Upper lobe of right lung (tissue), 1 donor: ENCODE data around the gene CLCN1. TPM values are rescaled to one million over a fixed set of nuclear protein-coding genes. Genes with fewer than 3 reads are reported as not detected.
A peak's percentile ranks its signal among the peaks of the same experiment; 100 is the strongest.

ENCODE experiments used
- ATAC-seq: fragments of 200-7000 bp; cut with Tn5 transposase; one replicate; pipeline ENCODE4 v1.9.1; 2020; ENCODE audit warnings: mild to moderate bottlenecking, moderate library complexity
- DNase-seq: peaks from one replicate; pipeline ENCODE4 v3.0.0-alpha.2; 2020
- H3K27ac ChIP-seq: fragments of 200-600 bp; one replicate; pipeline ENCODE4 v1.8.0; 2022
- H3K27me3 ChIP-seq: fragments of 200-600 bp; one replicate; pipeline ENCODE4 v1.8.0; 2022; ENCODE audit warnings: mild to moderate bottlenecking
- H3K36me3 ChIP-seq: fragments of 200-600 bp; one replicate; pipeline ENCODE4 v1.8.0; 2022
- H3K4me1 ChIP-seq: fragments of 200-600 bp; one replicate; pipeline ENCODE4 v1.8.0; 2022
- H3K4me3 ChIP-seq: fragments of 200-600 bp; one replicate; pipeline ENCODE4 v1.8.0; 2022; ENCODE audit warnings: mild to moderate bottlenecking
- H3K9me3 ChIP-seq: fragments of 200-600 bp; one replicate; pipeline ENCODE4 v1.8.0; 2022
- intact Hi-C: fragments of 100-400 bp; cut with DNase I; formaldehyde crosslinking; loops from one replicate; pipeline ENCODE4 v1.11.0; 2022
- total RNA-seq: library from RNA; stranded (reverse); fragmentation: NEBNext Ultra II Directional; extraction: Animal tissue kit (Norgen Biotek cat#: 25700); gene quantifications from one replicate; pipeline ENCODE4 v1.2.1, GENCODE V29; 2021
- TF ChIP-seq, protein P1 (sequence below): fragments of 200-600 bp; IDR thresholded peaks from one replicate; pipeline ENCODE4 v1.8.0; 2022; ENCODE audit warnings: antibody characterized with exemption
- donor health status: DM: no; HTN: yes; CAD: no; lungs with severe emphysema.

Gene CLCN1
- total RNA-seq, 1 donor from 2014 or later, result not detected

DNA sequence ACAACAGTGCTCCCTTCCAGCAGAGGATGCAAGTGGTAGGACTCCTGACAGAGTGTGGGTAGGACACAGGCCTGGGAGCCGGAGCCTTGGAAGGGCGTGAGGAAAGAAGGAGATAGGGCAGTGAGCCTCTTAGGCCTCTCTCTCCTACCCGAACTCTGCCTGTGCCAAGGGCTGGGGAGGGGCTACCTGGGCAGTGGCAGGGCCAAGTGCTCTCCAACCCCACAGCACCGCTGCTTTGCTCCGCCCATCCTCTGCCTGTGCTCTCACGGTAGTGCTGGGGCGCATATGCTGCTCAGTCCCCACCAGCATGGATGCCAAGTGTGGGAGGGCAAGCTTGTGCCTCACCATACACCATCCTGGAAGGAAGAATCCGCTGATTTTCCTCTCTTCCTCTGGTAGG lies 39.1 kb downstream of the CLCN1 start:
- Histone ChIP-seq H3K36me3 (no peaks in the 10 kb centered on the region), H3K9me3 (no peaks in the 10 kb centered on the region), H3K27ac (no peak overlapping the region), H3K4me1 (no peaks in the 10 kb centered on the region), H3K4me3 (no peak overlapping the region), H3K27me3 (no peaks in the 10 kb centered on the region)
- ATAC-seq (peak; percentile 81), DNase-seq (peak; percentile 79)
- intact Hi-C loops, result no loop called here
- TF ChIP-seq, protein P1, sequence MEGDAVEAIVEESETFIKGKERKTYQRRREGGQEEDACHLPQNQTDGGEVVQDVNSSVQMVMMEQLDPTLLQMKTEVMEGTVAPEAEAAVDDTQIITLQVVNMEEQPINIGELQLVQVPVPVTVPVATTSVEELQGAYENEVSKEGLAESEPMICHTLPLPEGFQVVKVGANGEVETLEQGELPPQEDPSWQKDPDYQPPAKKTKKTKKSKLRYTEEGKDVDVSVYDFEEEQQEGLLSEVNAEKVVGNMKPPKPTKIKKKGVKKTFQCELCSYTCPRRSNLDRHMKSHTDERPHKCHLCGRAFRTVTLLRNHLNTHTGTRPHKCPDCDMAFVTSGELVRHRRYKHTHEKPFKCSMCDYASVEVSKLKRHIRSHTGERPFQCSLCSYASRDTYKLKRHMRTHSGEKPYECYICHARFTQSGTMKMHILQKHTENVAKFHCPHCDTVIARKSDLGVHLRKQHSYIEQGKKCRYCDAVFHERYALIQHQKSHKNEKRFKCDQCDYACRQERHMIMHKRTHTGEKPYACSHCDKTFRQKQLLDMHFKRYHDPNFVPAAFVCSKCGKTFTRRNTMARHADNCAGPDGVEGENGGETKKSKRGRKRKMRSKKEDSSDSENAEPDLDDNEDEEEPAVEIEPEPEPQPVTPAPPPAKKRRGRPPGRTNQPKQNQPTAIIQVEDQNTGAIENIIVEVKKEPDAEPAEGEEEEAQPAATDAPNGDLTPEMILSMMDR, result no peak

DNA sequence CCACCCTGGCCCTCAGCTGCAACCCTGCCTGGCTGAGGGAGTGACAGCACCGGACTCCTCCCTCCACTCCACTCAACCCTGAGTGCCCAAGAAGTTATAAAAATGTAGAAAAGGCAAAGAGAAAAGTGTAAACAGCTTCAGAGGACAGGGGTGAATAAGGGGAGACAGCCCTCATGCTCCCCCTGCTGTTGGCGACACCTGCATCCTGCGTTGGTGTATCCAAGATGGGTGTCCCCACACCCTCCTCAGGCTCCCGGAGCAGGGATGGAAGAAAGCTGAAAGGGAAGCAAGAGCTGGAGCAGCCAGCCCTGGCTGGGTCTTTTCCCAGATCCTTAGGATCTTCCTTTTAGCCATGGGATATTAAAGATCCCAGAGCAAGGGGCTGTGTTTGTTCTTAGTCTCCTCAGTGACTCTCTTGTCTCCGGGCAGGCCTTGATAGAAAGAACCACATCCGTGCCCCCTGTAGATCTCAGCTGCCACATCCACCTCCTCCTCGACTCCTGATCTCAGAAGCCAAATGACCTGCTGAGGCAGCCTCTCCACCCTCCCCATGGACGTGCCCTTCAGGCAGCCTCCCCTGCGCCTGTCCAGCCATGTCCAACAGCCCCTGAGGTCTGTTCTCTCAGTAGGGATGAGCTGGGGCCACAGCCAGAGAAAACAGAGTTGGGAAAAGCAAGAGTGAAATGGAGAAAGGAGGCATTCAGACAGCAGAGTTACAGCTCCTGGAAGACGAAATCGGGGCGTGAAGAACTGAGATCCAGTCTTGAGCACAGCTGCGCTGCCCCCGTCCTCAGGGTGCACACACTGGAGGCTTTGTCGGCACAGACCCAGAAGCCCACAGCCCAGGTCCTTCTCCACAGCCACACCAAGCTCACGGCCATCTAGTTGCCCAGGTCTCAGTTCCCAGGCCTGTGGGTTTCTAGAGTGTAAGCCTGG lies 39.8 kb downstream of the CLCN1 start:
- Histone ChIP-seq H3K27ac (no peak overlapping the region), H3K4me3 (no peak overlapping the region), H3K27me3 (no peaks in the 10 kb centered on the region), H3K4me1 (no peaks in the 10 kb centered on the region), H3K36me3 (no peaks in the 10 kb centered on the region), H3K9me3 (no peaks in the 10 kb centered on the region)
- no peak for DNase-seq
- TF ChIP-seq, protein P1, result no peak
- intact Hi-C loops, result no loop called here
- no peak for ATAC-seq

DNA sequence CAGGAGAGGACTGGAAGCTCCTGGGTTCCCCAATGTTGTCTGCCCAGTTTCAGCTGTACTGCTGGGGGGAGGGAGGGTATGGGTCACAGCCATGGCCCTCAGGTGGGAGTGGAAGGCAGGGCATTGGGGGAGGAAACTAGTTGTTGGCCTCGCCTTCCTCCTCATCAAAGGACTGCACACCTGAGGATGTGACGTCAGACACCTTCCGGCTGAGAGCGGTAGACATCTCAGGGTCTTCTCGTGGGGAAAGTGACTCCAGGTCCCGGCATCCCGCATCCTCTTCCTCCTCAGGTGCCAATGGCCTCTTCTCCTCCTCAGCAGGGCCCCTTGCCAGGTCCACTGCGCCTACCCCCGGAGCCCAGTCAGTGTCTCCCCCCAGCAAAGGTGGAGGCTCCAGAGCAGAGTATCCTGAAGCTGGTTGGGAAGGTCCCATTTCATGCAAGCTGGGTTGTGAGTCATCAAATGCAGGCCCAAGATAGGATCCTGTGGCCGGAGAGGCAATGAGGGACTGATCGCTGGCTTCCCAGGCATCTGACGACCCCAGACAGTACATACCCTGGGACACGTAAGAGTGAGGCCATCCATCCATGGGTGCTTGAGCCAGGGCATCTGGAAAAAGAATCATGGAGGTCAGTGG lies 40.6 kb downstream of the CLCN1 start:
- intact Hi-C loops, result no loop called here
- Histone ChIP-seq H3K4me3 (no peak overlapping the region), H3K9me3 (no peaks in the 10 kb centered on the region), H3K36me3 (no peaks in the 10 kb centered on the region), H3K27me3 (peaks cover 1% of the 10 kb centered on the region), H3K4me1 (no peaks in the 10 kb centered on the region), H3K27ac (no peak overlapping the region)
- ATAC-seq (no peak), DNase-seq (no peak)
- TF ChIP-seq, protein P1, result no peak

DNA sequence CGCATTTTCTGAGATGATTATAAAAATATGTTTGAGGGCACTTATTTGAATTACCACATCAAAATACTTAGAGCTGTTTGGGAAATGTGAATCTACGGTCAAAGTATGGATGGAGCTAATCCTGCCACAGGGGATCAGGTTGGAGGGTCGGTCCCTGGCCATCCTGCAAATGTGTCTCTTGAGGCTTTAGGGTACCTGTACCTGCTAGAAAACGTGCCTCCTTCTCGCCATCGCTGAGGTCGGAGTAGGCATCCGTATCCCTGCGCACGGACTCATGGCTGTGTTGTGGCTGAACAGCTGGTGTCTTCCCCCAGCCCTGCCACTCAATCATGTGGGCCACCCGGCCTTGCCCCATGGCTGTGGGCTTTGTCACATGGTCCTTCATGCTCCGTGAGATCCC lies 42.7 kb downstream of the CLCN1 start:
- no peak overlapping the region for H3K27ac ChIP-seq
- H3K9me3 ChIP-seq, result no peaks in the 10 kb centered on the region
- DNase-seq (no peak), ATAC-seq (no peak)
- H3K4me3 ChIP-seq, result no peak overlapping the region
- H3K36me3 ChIP-seq, result no peaks in the 10 kb centered on the region
- TF ChIP-seq, protein P1, result no peak
- intact Hi-C loops, result no loop called here
- peaks cover 17% of the 10 kb centered on the region for H3K27me3 ChIP-seq
- peaks cover 4% of the 10 kb centered on the region for H3K4me1 ChIP-seq

DNA sequence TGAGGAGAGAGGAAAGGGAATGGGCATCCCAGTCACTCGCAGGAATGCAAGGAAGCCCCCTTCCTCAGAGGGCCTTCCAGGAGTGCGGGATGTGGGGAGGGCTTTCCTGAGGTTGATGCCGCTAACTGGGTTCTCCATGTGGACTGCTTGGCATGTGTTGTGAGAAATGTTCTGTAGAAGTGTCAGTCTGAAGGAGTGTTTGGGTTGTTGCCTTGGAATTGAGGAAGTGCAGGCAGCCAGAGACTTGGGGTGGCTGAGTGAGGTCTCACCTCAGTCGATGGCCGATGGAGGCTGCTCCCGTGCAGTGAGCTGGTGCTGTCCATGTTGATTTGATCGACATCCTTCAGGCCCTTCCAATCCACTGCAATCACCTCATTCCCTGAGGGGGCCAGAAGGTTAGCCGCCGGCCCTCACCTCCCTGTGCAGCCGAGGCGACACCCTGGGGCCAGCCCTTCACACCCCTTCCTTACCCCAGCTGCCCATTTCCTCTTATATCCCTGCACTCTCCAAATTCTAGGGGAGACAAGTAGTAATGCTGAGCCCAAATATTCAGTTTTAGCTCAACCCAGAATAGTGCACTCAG lies 44.0 kb downstream of the CLCN1 start:
- intact Hi-C loops, result no loop called here
- peaks cover 24% of the 10 kb centered on the region for H3K27me3 ChIP-seq

More for the DNA sequence above, 44.0 kb downstream of the CLCN1 start:
- no peak for DNase-seq
- TF ChIP-seq, protein P1, result no peak
- no peaks in the 10 kb centered on the region for H3K36me3 ChIP-seq
- H3K4me3 ChIP-seq, result no peak overlapping the region
- peak; percentile 8 for ATAC-seq
- no peak overlapping the region for H3K27ac ChIP-seq
- H3K4me1 ChIP-seq, result peaks cover 4% of the 10 kb centered on the region
- H3K9me3 ChIP-seq, result no peaks in the 10 kb centered on the region
